DND-41 (cell line): ENCODE data around the gene LMF1.

Experiments
- ATAC-seq: fragments of 200-7000 bp; cut with Tn5 transposase; 3 replicates; pipeline ENCODE4 v1.9.1; 2021; ENCODE audit warnings: low read depth; ENCODE audit not compliant: insufficient read depth
- DNase-seq: peaks from one replicate; pipeline ENCODE4 v3.0.0-alpha.2; 2020
- H2AFZ ChIP-seq: 2 replicates; pipeline ENCODE4 v1.6.0; 2012; ENCODE audit warnings: low read depth, low read length
- H3K27ac ChIP-seq: 2 replicates; pipeline ENCODE4 v1.5.1; 2012; ENCODE audit warnings: low read length, inconsistent platforms
- H3K27me3 ChIP-seq: fragments of 200-600 bp; sonication (generic); 2 replicates; pipeline ENCODE4 v1.6.0; 2012; ENCODE audit warnings: low read length, mild to moderate bottlenecking, inconsistent platforms; ENCODE audit not compliant: insufficient read depth, poor library complexity
- H3K36me3 ChIP-seq: 2 replicates; pipeline ENCODE4 v1.5.1; 2012; ENCODE audit warnings: low read length, inconsistent platforms; ENCODE audit not compliant: insufficient read depth
- H3K4me1 ChIP-seq: 2 replicates; pipeline ENCODE4 v1.5.1; 2012; ENCODE audit warnings: mild to moderate bottlenecking, low read length; ENCODE audit not compliant: insufficient read depth
- H3K4me2 ChIP-seq: 2 replicates; pipeline ENCODE4 v1.6.0; 2012; ENCODE audit warnings: mild to moderate bottlenecking, moderate library complexity, low read length, inconsistent platforms; ENCODE audit not compliant: insufficient read depth
- H3K4me3 ChIP-seq, 2 experiments: fragments of 200-600 bp in 1 of 2; shearing (Covaris generic) in 1 of 2; 2 replicates each; pipeline ENCODE4 v1.5.1; 2012 to 2016; ENCODE audit warnings: inconsistent platforms in 2 of 2, low read length in 2 of 2, mild to moderate bottlenecking in 2 of 2, low read depth in 1 of 2, moderate library complexity in 1 of 2
- H3K79me2 ChIP-seq: 2 replicates; pipeline ENCODE4 v1.6.0; 2012; ENCODE audit warnings: low read length, inconsistent platforms; ENCODE audit not compliant: insufficient read depth
- H3K9ac ChIP-seq: 2 replicates; pipeline ENCODE4 v1.6.0; 2012; ENCODE audit warnings: low read depth, mild to moderate bottlenecking, inconsistent platforms, low read length, moderate library complexity
- H3K9me3 ChIP-seq: 2 replicates; pipeline ENCODE4 v1.5.1; 2012; ENCODE audit warnings: low read length, moderate library complexity, mild to moderate bottlenecking, inconsistent platforms; ENCODE audit not compliant: insufficient read depth, severe bottlenecking
- H4K20me1 ChIP-seq: 2 replicates; pipeline ENCODE4 v1.6.0; 2012; ENCODE audit warnings: low read length; ENCODE audit not compliant: insufficient read depth
- EZH2 ChIP-seq: IDR thresholded peaks from 3 replicates; pipeline ENCODE4 v1.6.1; 2012; ENCODE audit warnings: borderline replicate concordance, low read depth, mild to moderate bottlenecking, moderate library complexity, low read length, inconsistent platforms; ENCODE audit not compliant: severe bottlenecking
- TF ChIP-seq, protein P1 (sequence below): IDR thresholded peaks from 2 replicates; pipeline ENCODE4 v1.5.1; 2012; ENCODE audit warnings: borderline replicate concordance, low read length, moderate library complexity, mild to moderate bottlenecking; ENCODE audit not compliant: poor library complexity, severe bottlenecking; ENCODE audit errors: extremely low read depth

The LMF1 gene

GRCh38 chr16:897200-897543 lies 73.6 kb downstream of the LMF1 start:
- no peaks in the 10 kb centered on the region for H3K36me3 ChIP-seq
- no peak overlapping the region for H3K27ac ChIP-seq
- H2AFZ ChIP-seq: no peak overlapping the region
- H3K9me3 ChIP-seq: no peaks in the 10 kb centered on the region
- H3K4me2 ChIP-seq: no peak overlapping the region
- ATAC-seq: no peak
- H3K79me2 ChIP-seq: no peaks in the 10 kb centered on the region
- no peak for DNase-seq
- H3K4me3 ChIP-seq: no peak overlapping the region
- no peaks in the 10 kb centered on the region for H3K4me1 ChIP-seq
- TF ChIP-seq, protein P1, sequence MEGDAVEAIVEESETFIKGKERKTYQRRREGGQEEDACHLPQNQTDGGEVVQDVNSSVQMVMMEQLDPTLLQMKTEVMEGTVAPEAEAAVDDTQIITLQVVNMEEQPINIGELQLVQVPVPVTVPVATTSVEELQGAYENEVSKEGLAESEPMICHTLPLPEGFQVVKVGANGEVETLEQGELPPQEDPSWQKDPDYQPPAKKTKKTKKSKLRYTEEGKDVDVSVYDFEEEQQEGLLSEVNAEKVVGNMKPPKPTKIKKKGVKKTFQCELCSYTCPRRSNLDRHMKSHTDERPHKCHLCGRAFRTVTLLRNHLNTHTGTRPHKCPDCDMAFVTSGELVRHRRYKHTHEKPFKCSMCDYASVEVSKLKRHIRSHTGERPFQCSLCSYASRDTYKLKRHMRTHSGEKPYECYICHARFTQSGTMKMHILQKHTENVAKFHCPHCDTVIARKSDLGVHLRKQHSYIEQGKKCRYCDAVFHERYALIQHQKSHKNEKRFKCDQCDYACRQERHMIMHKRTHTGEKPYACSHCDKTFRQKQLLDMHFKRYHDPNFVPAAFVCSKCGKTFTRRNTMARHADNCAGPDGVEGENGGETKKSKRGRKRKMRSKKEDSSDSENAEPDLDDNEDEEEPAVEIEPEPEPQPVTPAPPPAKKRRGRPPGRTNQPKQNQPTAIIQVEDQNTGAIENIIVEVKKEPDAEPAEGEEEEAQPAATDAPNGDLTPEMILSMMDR: no peak
- TF ChIP-seq EZH2: no peak
- H4K20me1 ChIP-seq: peaks cover 8% of the 10 kb centered on the region; the same call in 1 of the 2 replicates
- H3K27me3 ChIP-seq: no peaks in the 10 kb centered on the region
- H3K9ac ChIP-seq: no peak overlapping the region

GRCh38 chr16:896261-897199 lies 74.3 kb downstream of the LMF1 start:
- Histone ChIP-seq H2AFZ (no peak overlapping the region), H3K27me3 (no peaks in the 10 kb centered on the region), H3K9ac (no peak overlapping the region), H3K4me2 (no peak overlapping the region), H3K36me3 (no peaks in the 10 kb centered on the region), H3K9me3 (no peaks in the 10 kb centered on the region), H3K79me2 (no peaks in the 10 kb centered on the region), H3K4me3 (no peak overlapping the region), H3K27ac (no peak overlapping the region), H4K20me1 (peaks cover 12% of the 10 kb centered on the region; the same call in 1 of the 2 replicates), H3K4me1 (no peaks in the 10 kb centered on the region)
- DNase-seq (no peak), ATAC-seq (no peak)
- TF ChIP-seq, protein P1: no peak
- TF ChIP-seq EZH2: no peak

GRCh38 chr16:895371-895770 lies 75.4 kb downstream of the LMF1 start:
- Histone ChIP-seq H3K4me3 (no peak overlapping the region), H3K4me1 (no peaks in the 10 kb centered on the region), H3K27ac (no peak overlapping the region), H3K27me3 (no peaks in the 10 kb centered on the region), H2AFZ (no peak overlapping the region), H3K9ac (no peak overlapping the region), H3K9me3 (no peaks in the 10 kb centered on the region), H4K20me1 (peaks cover 12% of the 10 kb centered on the region; the same call in 1 of the 2 replicates), H3K4me2 (no peak overlapping the region), H3K36me3 (no peaks in the 10 kb centered on the region; the same call in 1 of the 2 replicates), H3K79me2 (no peaks in the 10 kb centered on the region)
- TF ChIP-seq EZH2: no peak
- TF ChIP-seq, protein P1: no peak
- ATAC-seq: no peak
- no peak for DNase-seq
